Endodermal cell (in vitro differentiated cells): ENCODE data around the gene ABCA13. TPM values are rescaled to one million over a fixed set of nuclear protein-coding genes. Genes with fewer than 3 reads are reported as not detected.

Source experiments
- DNase-seq: peaks from one replicate; pipeline ENCODE4 v3.0.0-alpha.2; 2017
- H3K27ac ChIP-seq: 2 replicates; pipeline ENCODE4 v1.5.1; 2013; ENCODE audit warnings: mild to moderate bottlenecking, low read depth, low read length, moderate library complexity
- H3K27me3 ChIP-seq: 2 replicates; pipeline ENCODE4 v1.6.1; 2013; ENCODE audit warnings: mild to moderate bottlenecking, low read length, moderate library complexity; ENCODE audit not compliant: insufficient read depth, control insufficient read depth, poor library complexity, severe bottlenecking
- H3K36me3 ChIP-seq: 2 replicates; pipeline ENCODE4 v1.7.0; 2013; ENCODE audit warnings: mild to moderate bottlenecking, low read length, moderate library complexity; ENCODE audit not compliant: control insufficient read depth, insufficient read depth
- H3K4me1 ChIP-seq: one replicate; pipeline ENCODE4 v1.7.0; 2013; ENCODE audit warnings: low read length; ENCODE audit not compliant: control insufficient read depth, insufficient read depth
- H3K4me3 ChIP-seq: 2 replicates; pipeline ENCODE4 v1.5.1; 2013; ENCODE audit warnings: mild to moderate bottlenecking, low read length, moderate library complexity
- H3K9ac ChIP-seq: 2 replicates; pipeline ENCODE4 v1.6.1; 2013; ENCODE audit warnings: mild to moderate bottlenecking, low read length, moderate library complexity; ENCODE audit not compliant: poor library complexity, severe bottlenecking; ENCODE audit errors: extremely low read depth
- H3K9me3 ChIP-seq: 2 replicates; pipeline ENCODE4 v1.6.1; 2013; ENCODE audit warnings: mild to moderate bottlenecking, low read length, moderate library complexity; ENCODE audit not compliant: control insufficient read depth
- H3K27ac Mint-ChIP-seq: 2 replicates; pipeline ENCODE4 v1.8.0; 2020; ENCODE audit warnings: mixed read lengths
- H3K27me3 Mint-ChIP-seq: 2 replicates; pipeline ENCODE4 v1.8.0; 2021; ENCODE audit warnings: mild to moderate bottlenecking, mixed read lengths; ENCODE audit not compliant: insufficient read depth
- H3K36me3 Mint-ChIP-seq: 2 replicates; pipeline ENCODE4 v1.8.0; 2020; ENCODE audit warnings: low read depth, mixed read lengths
- H3K4me1 Mint-ChIP-seq: 2 replicates; pipeline ENCODE4 v1.8.0; 2020; ENCODE audit warnings: mixed read lengths
- H3K4me3 Mint-ChIP-seq: 2 replicates; pipeline ENCODE4 v1.8.0; 2020; ENCODE audit warnings: mild to moderate bottlenecking, moderate library complexity, mixed read lengths
- H3K9me3 Mint-ChIP-seq: 2 replicates; pipeline ENCODE4 v1.8.0; 2020; ENCODE audit warnings: mild to moderate bottlenecking, mixed read lengths
- WGBS, 2 experiments: methylation state at CpG; one replicate each; pipeline versions ENCODE4 v1.1.5 to v1.1.7; 2013; ENCODE audit warnings: missing lambda C conversion rate in 2 of 2, mixed read lengths in 1 of 2; ENCODE audit not compliant: insufficient coverage in 1 of 2, insufficient read length in 1 of 2; 5-methylcytosine and 5-hydroxymethylcytosine counted together
- total RNA-seq, 2 donors: library from RNA; stranded (reverse); fragmentation: NEBNext Ultra II Directional in 1 of 2; extraction: Animal tissue kit (Norgen Biotek cat#: 25700) in 1 of 2; gene quantifications; 2 replicates in 1 of 2; 3 replicates in 1 of 2; pipeline ENCODE4 v1.2.1, GENCODE V29; 2021
- TF ChIP-seq, protein P1 (sequence below): fragments of 200-600 bp; sonication (generic); conservative IDR thresholded peaks from 2 replicates; pipeline ENCODE4 v1.5.0; 2021; ENCODE audit warnings: antibody characterized with exemption, mild to moderate bottlenecking

Gene ABCA13
- total RNA-seq, 2 donors from 2014 or later = 0.04 to 0.11 TPM

GRCh38 chr7:48617508-48617907, 446.2 kb downstream of the ABCA13 start:
- H3K27ac ChIP-seq = no peak overlapping the region
- no peak overlapping the region for H3K4me3 ChIP-seq
- 86 to 93% methylated on average over 3 to 7 of the region's 7 CpGs for WGBS, 2 experiments
- H3K4me1 ChIP-seq = no peaks in the 10 kb centered on the region
- TF ChIP-seq, protein P1, sequence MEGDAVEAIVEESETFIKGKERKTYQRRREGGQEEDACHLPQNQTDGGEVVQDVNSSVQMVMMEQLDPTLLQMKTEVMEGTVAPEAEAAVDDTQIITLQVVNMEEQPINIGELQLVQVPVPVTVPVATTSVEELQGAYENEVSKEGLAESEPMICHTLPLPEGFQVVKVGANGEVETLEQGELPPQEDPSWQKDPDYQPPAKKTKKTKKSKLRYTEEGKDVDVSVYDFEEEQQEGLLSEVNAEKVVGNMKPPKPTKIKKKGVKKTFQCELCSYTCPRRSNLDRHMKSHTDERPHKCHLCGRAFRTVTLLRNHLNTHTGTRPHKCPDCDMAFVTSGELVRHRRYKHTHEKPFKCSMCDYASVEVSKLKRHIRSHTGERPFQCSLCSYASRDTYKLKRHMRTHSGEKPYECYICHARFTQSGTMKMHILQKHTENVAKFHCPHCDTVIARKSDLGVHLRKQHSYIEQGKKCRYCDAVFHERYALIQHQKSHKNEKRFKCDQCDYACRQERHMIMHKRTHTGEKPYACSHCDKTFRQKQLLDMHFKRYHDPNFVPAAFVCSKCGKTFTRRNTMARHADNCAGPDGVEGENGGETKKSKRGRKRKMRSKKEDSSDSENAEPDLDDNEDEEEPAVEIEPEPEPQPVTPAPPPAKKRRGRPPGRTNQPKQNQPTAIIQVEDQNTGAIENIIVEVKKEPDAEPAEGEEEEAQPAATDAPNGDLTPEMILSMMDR = no peak
- no peak overlapping the region for H3K4me3 Mint-ChIP-seq
- H3K4me1 Mint-ChIP-seq = no peaks in the 10 kb centered on the region
- H3K9me3 ChIP-seq = no peaks in the 10 kb centered on the region
- no peaks in the 10 kb centered on the region for H3K27me3 Mint-ChIP-seq
- no peak overlapping the region for H3K9ac ChIP-seq
- no peak for DNase-seq
- H3K27ac Mint-ChIP-seq = no peak overlapping the region
- H3K9me3 Mint-ChIP-seq = peaks cover 1% of the 10 kb centered on the region
- H3K27me3 ChIP-seq = no peaks in the 10 kb centered on the region
- H3K36me3 Mint-ChIP-seq = no peaks in the 10 kb centered on the region
- H3K36me3 ChIP-seq = no peaks in the 10 kb centered on the region

DNA sequence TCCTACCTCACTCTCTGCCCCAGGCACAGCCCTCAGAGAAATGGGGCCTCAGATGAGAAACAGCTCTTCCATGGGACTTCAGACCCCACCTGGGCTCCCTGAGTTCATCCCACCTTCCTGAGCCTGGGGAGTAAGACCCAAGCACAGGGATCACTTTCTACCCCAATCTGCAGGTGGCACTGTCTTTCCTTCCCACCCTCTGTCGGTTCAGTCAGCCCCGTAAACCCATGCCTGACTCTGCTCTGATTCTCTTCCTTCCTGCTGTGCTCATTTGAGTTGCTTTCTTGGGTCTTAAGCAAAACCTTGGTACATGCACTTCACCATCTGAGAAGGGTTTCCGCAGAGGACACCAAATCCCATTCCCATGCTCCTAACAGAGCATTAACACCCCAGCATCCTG, 446.7 kb downstream of the ABCA13 start:
- Mint-ChIP-seq H3K36me3 (no peaks in the 10 kb centered on the region), H3K4me1 (no peaks in the 10 kb centered on the region), H3K27me3 (no peaks in the 10 kb centered on the region), H3K4me3 (no peak overlapping the region), H3K27ac (no peak overlapping the region), H3K9me3 (peaks cover 1% of the 10 kb centered on the region)
- DNase-seq = no peak
- TF ChIP-seq, protein P1 = peak; percentile 32
- Histone ChIP-seq H3K36me3 (no peaks in the 10 kb centered on the region), H3K9ac (no peak overlapping the region), H3K27me3 (no peaks in the 10 kb centered on the region), H3K4me1 (no peaks in the 10 kb centered on the region), H3K4me3 (no peak overlapping the region), H3K9me3 (no peaks in the 10 kb centered on the region), H3K27ac (no peak overlapping the region)
- WGBS, 2 experiments = 67 to 85% methylated on average over 2 to 3 of the region's 3 CpGs

DNA sequence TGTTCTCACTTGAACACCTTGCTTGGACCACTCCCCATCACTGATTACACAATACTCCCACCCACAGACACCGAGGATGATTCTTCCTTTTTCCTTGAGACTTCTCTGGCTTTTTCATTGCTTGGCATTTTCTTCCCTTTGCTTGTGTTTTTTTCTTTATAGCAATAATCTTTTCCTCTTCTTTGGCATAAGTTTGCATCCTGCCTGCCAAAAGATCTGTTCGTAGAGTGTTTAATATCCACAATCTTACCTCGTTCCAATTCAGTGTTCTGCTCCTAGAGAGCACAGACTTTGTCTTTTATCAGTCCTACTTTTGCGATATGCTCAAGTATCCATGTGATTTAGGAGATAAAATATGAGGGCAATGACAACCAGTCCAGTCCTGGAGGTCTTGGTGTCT, 449.8 kb downstream of the ABCA13 start:
- H3K27me3 Mint-ChIP-seq = no peaks in the 10 kb centered on the region
- TF ChIP-seq, protein P1 = no peak
- Histone ChIP-seq H3K27me3 (no peaks in the 10 kb centered on the region), H3K27ac (no peak overlapping the region), H3K36me3 (no peaks in the 10 kb centered on the region), H3K9ac (no peak overlapping the region), H3K4me3 (no peak overlapping the region), H3K4me1 (no peaks in the 10 kb centered on the region), H3K9me3 (no peaks in the 10 kb centered on the region)
- no peaks in the 10 kb centered on the region for H3K36me3 Mint-ChIP-seq
- no peak for DNase-seq
- H3K9me3 Mint-ChIP-seq = no peaks in the 10 kb centered on the region
- no peak overlapping the region for H3K4me3 Mint-ChIP-seq
- WGBS, 2 experiments = 94 to 96% methylated on average over 2 to 4 of the region's 4 CpGs
- H3K27ac Mint-ChIP-seq = no peak overlapping the region
- no peaks in the 10 kb centered on the region for H3K4me1 Mint-ChIP-seq
